Smooth muscle cell (in vitro differentiated cells): Measurements from ENCODE around the gene PINK1. TPM values are rescaled to one million over a fixed set of nuclear protein-coding genes. Genes with fewer than 3 reads are reported as not detected.

Source experiments
- DNase-seq: peaks from one replicate; lab custom pipeline; 2025; ENCODE audit not compliant: unreplicated experiment; lab: John Stamatoyannopoulos, UW
- H2AFZ ChIP-seq: fragments of 200-600 bp; sonication (generic); 2 replicates; pipeline ENCODE4 v1.6.0; 2016; ENCODE audit warnings: antibody characterized with exemption, low read depth, mild to moderate bottlenecking
- H3F3A ChIP-seq: fragments of 200-600 bp; sonication (generic); 2 replicates; pipeline ENCODE4 v1.6.0; 2017; ENCODE audit warnings: antibody characterized with exemption, low read depth
- H3K27ac ChIP-seq: fragments of 200-600 bp; sonication (generic); 2 replicates; pipeline ENCODE4 v1.5.1; 2016; ENCODE audit warnings: low read depth, mild to moderate bottlenecking
- H3K27me3 ChIP-seq: fragments of 200-600 bp; sonication (generic); 2 replicates; pipeline ENCODE4 v1.6.1; 2016; ENCODE audit warnings: low read depth, mild to moderate bottlenecking
- H3K36me3 ChIP-seq: fragments of 200-600 bp; sonication (generic); 2 replicates; pipeline ENCODE4 v1.5.1; 2016; ENCODE audit warnings: low read depth
- H3K4me1 ChIP-seq: fragments of 200-600 bp; sonication (generic); 2 replicates; pipeline ENCODE4 v1.5.1; 2016; ENCODE audit warnings: low read depth
- H3K4me2 ChIP-seq: fragments of 200-600 bp; sonication (generic); 2 replicates; pipeline ENCODE4 v1.6.0; 2016; ENCODE audit warnings: mild to moderate bottlenecking
- H3K4me3 ChIP-seq: fragments of 200-600 bp; sonication (generic); 2 replicates; pipeline ENCODE4 v1.5.1; 2016; ENCODE audit warnings: mild to moderate bottlenecking
- H3K79me2 ChIP-seq: fragments of 200-600 bp; sonication (generic); 2 replicates; pipeline ENCODE4 v1.6.0; 2016; ENCODE audit warnings: low read depth, mild to moderate bottlenecking
- H3K9ac ChIP-seq: fragments of 200-600 bp; sonication (generic); 2 replicates; pipeline ENCODE4 v1.6.0; 2016; ENCODE audit warnings: low read depth
- H3K9me3 ChIP-seq: fragments of 200-600 bp; sonication (generic); replicated peaks from 2 replicates; pipeline ENCODE4 v1.5.1; 2016; ENCODE audit warnings: low read depth
- H4K20me1 ChIP-seq: fragments of 200-600 bp; sonication (generic); 2 replicates; pipeline ENCODE4 v1.6.0; 2016; ENCODE audit warnings: low read depth
- WGBS: methylation state at CpG from one replicate; pipeline ENCODE4 v1.1.7; 2016; ENCODE audit warnings: low lambda C conversion rate; 5-methylcytosine and 5-hydroxymethylcytosine counted together
- polyA plus RNA-seq: library from polyadenylated mRNA; unstranded; fragments of >200 nt; fragmentation: Nextera tagmentation; extraction: Ambion mirVana; gene quantifications from 2 replicates; pipeline ENCODE4 v1.2.1, GENCODE V29; 2016
- total RNA-seq: library from RNA; depleted of rRNA; stranded (reverse); fragments of >200 nt; gene quantifications from 2 replicates; pipeline ENCODE4 v1.2.3, GENCODE V29; 2014
- TF ChIP-seq, protein P1 (sequence below): fragments of 200-600 bp; sonication (generic); IDR thresholded peaks from 2 replicates; pipeline ENCODE4 v1.5.1; 2017; ENCODE audit warnings: borderline replicate concordance, mild to moderate bottlenecking, antibody characterized with exemption; ENCODE audit not compliant: insufficient read depth, poor library complexity, severe bottlenecking

The PINK1 gene
- total and polyA plus RNA-seq, 2 experiments from 2014 or later, result 28.8 to 63.3 TPM

GRCh38 chr1:20657024-20657423 lies 23.8 kb downstream of the PINK1 start:
- Histone ChIP-seq H2AFZ (no peak overlapping the region), H3K27me3 (no peaks in the 10 kb centered on the region), H3K36me3 (peaks cover 3% of the 10 kb centered on the region), H3F3A (no peaks in the 10 kb centered on the region), H4K20me1 (peaks cover 20% of the 10 kb centered on the region), H3K27ac (no peak overlapping the region), H3K9ac (no peak overlapping the region), H3K79me2 (peaks cover 38% of the 10 kb centered on the region), H3K4me1 (peaks cover 6% of the 10 kb centered on the region), H3K9me3 (no peaks in the 10 kb centered on the region), H3K4me3 (no peak overlapping the region), H3K4me2 (no peak overlapping the region)
- 97% methylated on average over 12 of the region's 12 CpGs for WGBS
- DNase-seq, result no peak
- TF ChIP-seq, protein P1, sequence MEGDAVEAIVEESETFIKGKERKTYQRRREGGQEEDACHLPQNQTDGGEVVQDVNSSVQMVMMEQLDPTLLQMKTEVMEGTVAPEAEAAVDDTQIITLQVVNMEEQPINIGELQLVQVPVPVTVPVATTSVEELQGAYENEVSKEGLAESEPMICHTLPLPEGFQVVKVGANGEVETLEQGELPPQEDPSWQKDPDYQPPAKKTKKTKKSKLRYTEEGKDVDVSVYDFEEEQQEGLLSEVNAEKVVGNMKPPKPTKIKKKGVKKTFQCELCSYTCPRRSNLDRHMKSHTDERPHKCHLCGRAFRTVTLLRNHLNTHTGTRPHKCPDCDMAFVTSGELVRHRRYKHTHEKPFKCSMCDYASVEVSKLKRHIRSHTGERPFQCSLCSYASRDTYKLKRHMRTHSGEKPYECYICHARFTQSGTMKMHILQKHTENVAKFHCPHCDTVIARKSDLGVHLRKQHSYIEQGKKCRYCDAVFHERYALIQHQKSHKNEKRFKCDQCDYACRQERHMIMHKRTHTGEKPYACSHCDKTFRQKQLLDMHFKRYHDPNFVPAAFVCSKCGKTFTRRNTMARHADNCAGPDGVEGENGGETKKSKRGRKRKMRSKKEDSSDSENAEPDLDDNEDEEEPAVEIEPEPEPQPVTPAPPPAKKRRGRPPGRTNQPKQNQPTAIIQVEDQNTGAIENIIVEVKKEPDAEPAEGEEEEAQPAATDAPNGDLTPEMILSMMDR, result no peak

DNA sequence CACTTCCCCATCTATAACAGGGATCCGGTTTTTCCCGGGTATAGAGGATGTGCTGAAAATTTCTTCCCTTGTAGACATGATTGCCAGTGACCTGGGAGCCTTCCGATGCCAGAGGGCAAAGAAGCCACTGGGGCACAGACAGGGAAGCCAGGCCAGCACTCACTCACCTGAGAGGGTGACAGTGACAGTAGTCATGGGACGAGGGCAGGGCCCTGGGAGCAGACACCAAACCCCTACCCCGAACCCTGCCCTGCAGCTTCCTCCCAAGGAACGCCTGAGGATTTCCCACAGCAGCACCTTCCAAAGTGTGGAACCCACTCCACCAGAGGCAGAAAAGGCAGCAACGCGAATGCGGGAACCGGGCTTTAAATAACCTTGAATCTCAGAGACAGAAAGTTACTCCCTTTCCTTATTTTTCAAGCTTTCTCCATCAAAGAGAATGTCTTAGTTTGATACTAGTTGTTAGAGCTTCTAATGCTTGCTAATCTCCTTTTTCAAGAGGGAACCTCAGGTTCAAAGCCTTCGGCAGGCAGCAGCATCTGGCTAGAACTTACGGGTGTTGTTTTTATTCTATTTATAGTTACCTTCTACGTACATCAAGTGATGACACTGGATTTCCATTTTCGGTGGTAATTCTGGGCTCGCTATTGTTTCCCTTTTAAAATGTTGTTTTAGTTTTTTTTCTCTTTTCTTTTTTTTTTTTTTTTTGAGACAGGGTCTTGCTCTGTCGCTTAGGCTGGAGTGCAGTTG lies 25.1 kb downstream of the PINK1 start:
- peaks cover under 1% of the 10 kb centered on the region for H3K36me3 ChIP-seq
- peaks cover 20% of the 10 kb centered on the region for H4K20me1 ChIP-seq
- H3K9me3 ChIP-seq, result no peaks in the 10 kb centered on the region
- DNase-seq, result no peak
- 94% methylated on average over 16 of the region's 16 CpGs for WGBS
- no peak overlapping the region for H3K4me2 ChIP-seq
- H3K9ac ChIP-seq, result no peak overlapping the region
- H3F3A ChIP-seq, result no peaks in the 10 kb centered on the region
- TF ChIP-seq, protein P1, result no peak
- peaks cover 6% of the 10 kb centered on the region for H3K4me1 ChIP-seq
- no peaks in the 10 kb centered on the region for H3K27me3 ChIP-seq
- no peak overlapping the region for H3K4me3 ChIP-seq
- H3K27ac ChIP-seq, result no peak overlapping the region
- peaks cover 38% of the 10 kb centered on the region for H3K79me2 ChIP-seq
- no peak overlapping the region for H2AFZ ChIP-seq

- 31% methylated on average over 3 of the region's 3 CpGs for WGBS
- H3K79me2 ChIP-seq, result peaks cover 38% of the 10 kb centered on the region
- peak overlapping the region; percentile 55 for H3K9ac ChIP-seq
- no peaks in the 10 kb centered on the region for H3K27me3 ChIP-seq
- no peaks in the 10 kb centered on the region for H3K36me3 ChIP-seq
- no peaks in the 10 kb centered on the region for H3F3A ChIP-seq
- peak overlapping the region; percentile 85 for H3K4me2 ChIP-seq
- peak overlapping the region; percentile 1 for H2AFZ ChIP-seq
- peaks cover 6% of the 10 kb centered on the region for H3K4me1 ChIP-seq
- TF ChIP-seq, protein P1, result no peak
- peaks cover 20% of the 10 kb centered on the region for H4K20me1 ChIP-seq
- H3K27ac ChIP-seq, result no peak overlapping the region
- no peak for DNase-seq
- no peaks in the 10 kb centered on the region for H3K9me3 ChIP-seq
- peak overlapping the region; percentile 66 for H3K4me3 ChIP-seq
These were observed 27.1 kb downstream of the PINK1 start for GRCh38 chr1:20660363-20660762.

DNA sequence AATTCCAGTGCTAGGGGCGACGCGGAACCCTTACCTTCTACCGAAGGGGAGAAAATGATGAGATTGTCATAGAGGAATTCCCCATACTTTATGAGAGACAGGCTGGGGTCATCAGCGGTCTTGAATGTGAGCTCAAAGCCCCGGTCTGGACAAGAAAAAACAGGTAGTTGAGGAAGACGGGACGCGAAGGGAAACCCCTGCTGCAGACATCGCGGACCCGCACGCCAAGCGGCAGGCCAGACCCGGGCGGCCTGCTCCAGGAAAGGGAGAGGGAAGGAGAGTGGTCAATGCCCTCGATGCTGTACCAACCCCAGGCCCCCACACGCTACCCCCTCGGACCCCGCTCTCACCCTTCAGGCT lies 27.6 kb downstream of the PINK1 start:
- Histone ChIP-seq H3K4me2 (peak overlapping the region; percentile 85), H2AFZ (peak overlapping the region; percentile 1), H3K27ac (no peak overlapping the region), H3K36me3 (no peaks in the 10 kb centered on the region), H3K4me3 (peak overlapping the region; percentile 66), H3K9me3 (no peaks in the 10 kb centered on the region), H3K9ac (peak overlapping the region; percentile 55), H3K27me3 (no peaks in the 10 kb centered on the region), H3K4me1 (peaks cover 6% of the 10 kb centered on the region), H3F3A (no peaks in the 10 kb centered on the region), H3K79me2 (peaks cover 38% of the 10 kb centered on the region), H4K20me1 (peaks cover 18% of the 10 kb centered on the region)
- TF ChIP-seq, protein P1, result no peak
- 2% methylated on average over 17 of the region's 20 CpGs for WGBS
- DNase-seq, result no peak
